Measurements from ENCODE around the gene HYAL4. TPM values are rescaled to one million over a fixed set of nuclear protein-coding genes. Genes with fewer than 3 reads are reported as not detected.
"Not testable (repeated sequence)": the region's sequence is repeated elsewhere in the genome, so short reads cannot be mapped to it uniquely, and the experiment has no call there.

HYAL4 gene, protein sequence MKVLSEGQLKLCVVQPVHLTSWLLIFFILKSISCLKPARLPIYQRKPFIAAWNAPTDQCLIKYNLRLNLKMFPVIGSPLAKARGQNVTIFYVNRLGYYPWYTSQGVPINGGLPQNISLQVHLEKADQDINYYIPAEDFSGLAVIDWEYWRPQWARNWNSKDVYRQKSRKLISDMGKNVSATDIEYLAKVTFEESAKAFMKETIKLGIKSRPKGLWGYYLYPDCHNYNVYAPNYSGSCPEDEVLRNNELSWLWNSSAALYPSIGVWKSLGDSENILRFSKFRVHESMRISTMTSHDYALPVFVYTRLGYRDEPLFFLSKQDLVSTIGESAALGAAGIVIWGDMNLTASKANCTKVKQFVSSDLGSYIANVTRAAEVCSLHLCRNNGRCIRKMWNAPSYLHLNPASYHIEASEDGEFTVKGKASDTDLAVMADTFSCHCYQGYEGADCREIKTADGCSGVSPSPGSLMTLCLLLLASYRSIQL
- polyA plus RNA-seq, result not detected

DNA sequence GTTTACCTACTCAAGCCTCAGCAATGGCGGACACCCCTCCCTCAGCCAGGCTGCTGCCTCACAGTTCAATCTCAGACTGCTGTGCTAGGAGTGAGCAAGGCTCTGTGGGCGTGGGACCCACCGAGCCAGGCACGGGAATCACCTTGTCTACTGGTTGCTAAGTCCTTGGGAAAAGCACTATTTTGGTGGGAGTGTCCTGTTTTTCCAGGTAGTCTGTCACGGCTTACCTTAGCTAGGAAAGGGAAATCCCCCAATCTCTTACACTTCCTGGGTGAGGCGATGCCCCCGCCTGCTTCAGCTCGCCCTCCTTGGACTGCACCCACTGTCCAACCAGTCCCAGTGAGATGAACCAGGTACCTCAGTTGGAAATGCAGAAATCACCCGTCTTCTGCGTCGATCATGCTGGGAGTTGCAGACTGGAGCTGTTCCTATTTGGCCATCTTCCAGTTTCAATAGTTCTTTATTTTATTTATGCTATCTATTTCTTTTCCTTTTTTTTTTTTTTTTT, at the start of gene HYAL4:
Gene HYAL4, plus strand, starts transcription at position 458 of the 508 bp plus-strand sequence. CDS start 23,105 bp downstream, outside the sequence.
- no peak within 1 kb of the TSS for H3K4me3 Mint-ChIP-seq
- peaks cover 0 to 4% (median 4%) of the 10 kb centered on the region in 3 donors for H3K9me3 Mint-ChIP-seq
- H3K4me1 Mint-ChIP-seq, result no peaks in the 10 kb centered on the region
- peaks cover 1% of the 10 kb centered on the region for H3K27me3 Mint-ChIP-seq
- peak within 1 kb of the TSS in 1 of 3 donors; percentile 27 for H3K27ac Mint-ChIP-seq
- no peaks in the 10 kb centered on the region for H3K36me3 Mint-ChIP-seq

DNA sequence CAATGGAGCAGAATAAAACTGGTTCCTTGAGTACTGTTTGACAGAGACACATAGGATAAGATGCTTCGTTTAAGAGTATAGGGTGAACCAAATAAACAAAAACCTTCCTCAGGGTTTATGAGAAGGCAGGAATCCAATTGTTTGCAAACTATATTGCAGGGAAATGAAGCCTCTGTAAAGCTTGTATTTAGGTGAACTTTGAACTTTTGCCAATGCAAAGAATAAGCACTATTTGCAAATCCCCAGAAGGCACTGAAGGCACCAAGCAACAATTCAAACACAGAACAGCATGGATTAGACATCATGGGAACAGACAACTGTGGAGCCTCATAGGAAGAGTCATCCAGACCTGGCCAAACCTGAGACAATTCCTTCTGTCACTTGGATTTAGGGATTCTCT, 49.1 kb upstream of the HYAL4 start:
- Mint-ChIP-seq H3K4me3 (no peak overlapping the region), H3K9me3 (no peaks in the 10 kb centered on the region), H3K27me3 (no peaks in the 10 kb centered on the region), H3K36me3 (peaks cover 4% of the 10 kb centered on the region), H3K27ac (no peak overlapping the region), H3K4me1 (peaks cover 0 to 4% (median 0%) of the 10 kb centered on the region in 3 donors)

DNA sequence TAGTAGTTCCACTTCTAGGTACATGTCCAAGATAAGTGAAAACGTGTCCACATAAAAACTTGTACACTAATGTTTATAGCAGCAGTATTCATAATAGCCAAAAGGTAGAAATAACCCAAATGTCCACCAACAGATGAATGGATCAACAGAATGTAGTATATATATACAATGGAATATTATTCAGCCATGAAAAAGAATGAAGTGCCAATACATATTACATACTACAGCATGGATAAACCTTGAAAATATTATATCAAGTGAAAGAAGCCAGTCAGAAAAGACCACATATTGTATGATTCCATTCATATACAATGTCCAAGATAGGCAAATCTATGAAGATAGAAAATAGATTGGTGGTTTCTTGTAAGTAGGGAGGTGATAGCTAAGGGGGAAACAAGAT, 48.4 kb upstream of the HYAL4 start:
- H3K36me3 Mint-ChIP-seq, result peaks cover 4% of the 10 kb centered on the region
- peaks cover 0 to 4% (median 0%) of the 10 kb centered on the region in 3 donors for H3K4me1 Mint-ChIP-seq
- H3K4me3 Mint-ChIP-seq, result no peak overlapping the region
- no peaks in the 10 kb centered on the region for H3K9me3 Mint-ChIP-seq
- no peak overlapping the region for H3K27ac Mint-ChIP-seq
- H3K27me3 Mint-ChIP-seq, result no peaks in the 10 kb centered on the region

DNA sequence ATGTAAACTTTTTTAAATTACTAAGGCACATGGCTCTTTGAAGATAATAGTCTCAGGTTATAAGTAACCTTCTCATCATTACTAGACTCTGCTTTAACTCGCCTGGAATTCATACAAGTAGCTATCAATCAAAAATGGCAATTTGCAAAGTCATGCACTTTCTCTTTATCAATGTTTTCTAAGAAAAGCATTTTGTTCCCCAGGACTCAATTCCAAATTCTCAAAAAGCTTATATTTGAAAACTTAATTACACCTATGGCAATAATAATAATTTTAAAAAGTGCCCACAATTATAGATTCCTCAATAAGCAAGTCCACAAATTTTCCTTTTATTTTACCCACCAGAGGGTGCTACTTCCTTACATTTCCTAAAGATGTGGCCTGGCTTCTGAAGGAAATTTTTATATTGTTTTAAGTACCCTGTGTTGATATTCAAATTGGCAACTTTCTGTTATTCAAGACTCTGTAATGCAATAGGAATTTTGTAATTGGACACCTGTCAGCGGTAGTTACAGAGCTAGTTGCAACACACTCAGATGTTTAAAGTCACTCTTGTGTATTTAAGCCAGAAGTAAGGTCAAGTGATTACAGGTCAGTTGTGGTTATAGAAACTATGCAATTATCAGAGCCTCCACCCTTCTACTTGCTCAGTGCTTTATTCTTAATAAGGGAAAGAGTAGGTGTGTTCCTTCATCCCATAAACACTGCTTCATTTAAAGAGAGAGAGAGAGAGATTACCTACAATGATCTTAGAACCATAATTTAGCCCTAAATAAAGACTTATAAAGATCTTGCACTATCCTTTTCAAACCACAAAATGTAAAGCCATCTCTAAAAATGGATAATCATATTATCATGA, 47.1 kb upstream of the HYAL4 start:
- Mint-ChIP-seq H3K9me3 (no peaks in the 10 kb centered on the region), H3K4me3 (no peak overlapping the region), H3K27ac (no peak overlapping the region), H3K36me3 (peaks cover 4% of the 10 kb centered on the region), H3K4me1 (no peaks in the 10 kb centered on the region), H3K27me3 (no peaks in the 10 kb centered on the region)

DNA sequence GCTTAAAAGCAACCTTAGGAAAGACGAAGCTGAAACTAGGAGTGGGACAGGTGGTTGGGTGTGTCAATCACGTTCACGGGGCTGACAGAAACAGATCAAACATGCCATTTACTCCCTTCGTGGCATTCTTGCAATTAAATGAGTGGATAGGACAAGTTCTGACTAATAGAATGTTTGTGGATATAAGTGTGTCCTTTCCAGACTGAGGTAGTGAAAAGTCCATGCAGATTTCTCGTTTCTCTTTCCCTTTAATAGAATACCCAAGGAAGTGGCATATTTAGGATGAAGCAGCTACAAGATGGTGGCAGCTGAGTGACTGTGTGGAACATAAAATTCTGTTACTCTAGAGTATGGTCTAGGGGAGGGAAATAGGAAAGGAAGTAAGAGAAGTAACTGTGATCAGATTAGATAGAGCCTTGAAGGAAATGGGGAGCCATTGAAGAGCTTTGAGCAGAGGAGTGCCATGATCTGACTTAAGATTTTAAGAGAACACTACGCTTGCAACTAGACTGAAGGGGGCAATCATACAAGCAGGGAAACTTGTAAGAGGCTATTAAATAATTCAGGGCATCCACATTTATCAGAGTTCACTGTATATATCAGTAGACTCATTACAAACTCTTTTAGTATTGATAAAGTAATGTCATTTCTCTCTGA, 46.3 kb upstream of the HYAL4 start:
- Mint-ChIP-seq H3K27me3 (no peaks in the 10 kb centered on the region), H3K9me3 (no peaks in the 10 kb centered on the region), H3K4me1 (no peaks in the 10 kb centered on the region), H3K36me3 (peaks cover 4% of the 10 kb centered on the region), H3K4me3 (no peak overlapping the region), H3K27ac (no peak overlapping the region)

DNA sequence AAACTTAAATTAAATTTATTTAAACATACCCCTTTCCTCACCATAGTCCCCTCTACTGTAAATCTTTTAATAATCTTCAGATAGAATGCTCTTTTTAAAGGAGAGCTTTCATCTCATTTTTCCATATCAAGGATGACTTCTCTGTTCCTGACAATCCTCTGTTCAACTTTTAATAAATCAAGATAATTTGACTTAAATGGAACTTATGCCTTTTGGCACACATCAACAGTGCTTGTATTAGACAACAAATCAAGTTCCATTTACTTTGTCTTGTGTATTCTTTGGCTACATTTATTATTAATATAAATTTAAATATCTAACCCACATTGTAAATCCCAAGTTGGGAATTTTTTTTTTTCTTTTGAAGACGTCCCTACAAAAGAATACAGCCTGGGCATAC, 42.7 kb upstream of the HYAL4 start:
- H3K27ac Mint-ChIP-seq, result no peak overlapping the region
- H3K4me1 Mint-ChIP-seq, result peaks cover 0 to 3% (median 0%) of the 10 kb centered on the region in 3 donors
- no peaks in the 10 kb centered on the region for H3K27me3 Mint-ChIP-seq
- peaks cover 0 to 2% (median 0%) of the 10 kb centered on the region in 3 donors for H3K9me3 Mint-ChIP-seq
- H3K4me3 Mint-ChIP-seq, result no peak overlapping the region
- H3K36me3 Mint-ChIP-seq, result no peaks in the 10 kb centered on the region

DNA sequence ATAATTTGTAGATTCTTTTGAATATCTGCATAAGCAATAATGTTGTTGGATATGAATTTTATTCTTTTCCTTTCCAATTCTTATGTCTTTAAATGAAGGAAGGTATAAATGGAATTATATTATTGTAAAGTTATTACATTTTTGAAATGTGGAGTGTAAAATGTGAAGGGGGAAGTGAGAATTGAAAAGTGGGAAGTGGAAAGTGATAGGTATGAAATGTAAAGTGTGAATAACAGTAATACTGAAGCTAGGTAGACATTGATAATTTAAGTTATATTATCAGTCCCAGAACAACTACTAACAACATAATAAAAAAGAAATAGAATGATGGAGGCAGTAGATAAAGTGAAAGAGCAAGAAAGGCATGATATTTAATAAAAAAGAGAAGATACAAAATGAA, 39.7 kb upstream of the HYAL4 start:
- peaks cover 2 to 5% (median 4%) of the 10 kb centered on the region in 3 donors for H3K9me3 Mint-ChIP-seq
- peaks cover 0 to 3% (median 0%) of the 10 kb centered on the region in 3 donors for H3K4me1 Mint-ChIP-seq
- no peak overlapping the region for H3K27ac Mint-ChIP-seq
- H3K27me3 Mint-ChIP-seq, result no peaks in the 10 kb centered on the region
- no peak overlapping the region for H3K4me3 Mint-ChIP-seq
- no peaks in the 10 kb centered on the region for H3K36me3 Mint-ChIP-seq

DNA sequence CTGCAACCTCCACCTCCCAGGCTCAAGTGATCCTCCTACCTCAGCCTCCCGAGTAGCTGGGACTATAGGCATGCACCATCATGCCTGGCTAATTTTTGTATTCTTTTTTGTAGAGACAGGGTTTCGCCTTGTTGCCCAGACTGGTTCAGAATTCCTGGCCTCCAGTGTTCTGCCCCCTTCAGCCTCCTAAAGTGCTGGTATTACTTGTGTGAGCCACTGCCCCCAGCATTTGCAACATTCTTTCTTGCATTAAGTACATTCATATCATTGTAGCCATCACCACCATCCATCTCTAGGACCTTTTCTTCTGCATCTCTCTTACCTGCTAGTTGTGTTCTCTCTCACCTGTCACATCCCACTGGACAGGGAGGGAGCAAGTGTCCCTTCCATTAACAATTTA, 35.5 kb upstream of the HYAL4 start:
- peaks cover 0 to 3% (median 0%) of the 10 kb centered on the region in 3 donors for H3K4me1 Mint-ChIP-seq
- peaks cover 2 to 8% (median 4%) of the 10 kb centered on the region in 3 donors for H3K9me3 Mint-ChIP-seq
- H3K27me3 Mint-ChIP-seq, result no peaks in the 10 kb centered on the region
- H3K4me3 Mint-ChIP-seq, result peak overlapping the region in 1 of 4 donors; percentile 33
- H3K36me3 Mint-ChIP-seq, result no peaks in the 10 kb centered on the region
- H3K27ac Mint-ChIP-seq, result no peak overlapping the region

DNA sequence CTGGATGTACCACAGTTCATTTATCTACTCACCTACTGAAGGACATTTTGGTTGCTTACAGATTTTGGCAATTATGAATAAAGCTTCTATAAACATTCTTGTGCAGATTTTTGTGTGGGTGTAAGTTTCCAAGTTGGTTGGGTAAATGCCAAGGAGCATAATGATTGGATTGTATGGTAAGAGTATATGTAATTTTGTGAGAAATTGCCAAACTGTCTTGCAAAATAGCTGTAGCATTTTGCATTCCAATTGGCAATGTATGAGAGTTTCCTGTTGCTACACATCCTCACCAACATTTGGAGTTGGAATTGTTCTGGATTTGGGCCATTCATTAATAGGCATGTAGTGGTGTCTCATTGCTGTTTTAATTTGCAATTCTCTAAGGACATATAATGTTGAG, 33.9 kb upstream of the HYAL4 start:
- H3K9me3 Mint-ChIP-seq, result peaks cover 2 to 7% (median 4%) of the 10 kb centered on the region in 3 donors

DNA sequence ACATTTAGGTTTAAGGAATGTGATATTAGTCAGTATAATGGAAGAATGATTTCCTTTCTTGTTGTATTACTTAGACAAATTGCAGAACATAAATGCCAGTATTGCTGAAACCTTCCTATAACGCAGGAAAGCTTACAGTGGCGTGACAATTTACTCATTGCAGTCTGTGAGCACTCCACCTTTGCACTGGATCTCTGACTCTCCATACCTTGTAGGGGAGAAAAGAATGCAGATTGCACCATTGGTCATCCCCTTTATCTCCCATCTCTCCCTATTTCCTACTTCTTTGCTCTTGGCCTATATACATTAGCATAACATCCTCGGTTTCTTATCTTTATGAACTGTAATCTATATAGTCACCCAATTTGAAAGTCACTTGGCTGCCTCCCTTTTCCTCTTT, 28.1 kb upstream of the HYAL4 start:
- no peaks in the 10 kb centered on the region for H3K9me3 Mint-ChIP-seq
- H3K27me3 Mint-ChIP-seq, result peaks cover 2% of the 10 kb centered on the region
- H3K4me1 Mint-ChIP-seq, result no peaks in the 10 kb centered on the region
- H3K4me3 Mint-ChIP-seq, result no peak overlapping the region
- H3K36me3 Mint-ChIP-seq, result no peaks in the 10 kb centered on the region
- no peak overlapping the region for H3K27ac Mint-ChIP-seq

More for the DNA sequence above, 33.9 kb upstream of the HYAL4 start:
- Mint-ChIP-seq H3K4me3 (no peak overlapping the region), H3K4me1 (no peaks in the 10 kb centered on the region), H3K27ac (no peak overlapping the region), H3K36me3 (no peaks in the 10 kb centered on the region), H3K27me3 (no peaks in the 10 kb centered on the region)

DNA sequence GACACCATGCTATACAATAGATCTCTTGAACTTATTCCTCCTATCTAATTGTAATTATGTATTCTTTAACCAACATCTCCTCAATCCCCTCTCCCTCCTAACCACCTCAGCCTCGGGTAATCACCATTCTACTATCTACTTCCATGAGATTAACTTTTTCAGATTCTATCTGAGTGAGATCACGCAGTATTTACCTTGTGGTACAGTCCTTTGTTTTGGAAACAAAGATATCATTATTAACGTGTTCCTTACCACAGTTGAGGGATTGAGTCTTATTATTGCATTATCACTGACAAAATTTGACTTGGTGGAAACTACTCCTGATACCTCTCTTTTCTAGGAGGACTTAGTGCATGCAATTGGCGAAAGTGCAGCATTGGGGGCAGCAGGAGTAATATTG, 26.0 kb upstream of the HYAL4 start:
- Mint-ChIP-seq H3K27ac (no peak overlapping the region), H3K9me3 (no peaks in the 10 kb centered on the region), H3K36me3 (no peaks in the 10 kb centered on the region), H3K4me3 (no peak overlapping the region), H3K4me1 (no peaks in the 10 kb centered on the region), H3K27me3 (peaks cover 2% of the 10 kb centered on the region)

DNA sequence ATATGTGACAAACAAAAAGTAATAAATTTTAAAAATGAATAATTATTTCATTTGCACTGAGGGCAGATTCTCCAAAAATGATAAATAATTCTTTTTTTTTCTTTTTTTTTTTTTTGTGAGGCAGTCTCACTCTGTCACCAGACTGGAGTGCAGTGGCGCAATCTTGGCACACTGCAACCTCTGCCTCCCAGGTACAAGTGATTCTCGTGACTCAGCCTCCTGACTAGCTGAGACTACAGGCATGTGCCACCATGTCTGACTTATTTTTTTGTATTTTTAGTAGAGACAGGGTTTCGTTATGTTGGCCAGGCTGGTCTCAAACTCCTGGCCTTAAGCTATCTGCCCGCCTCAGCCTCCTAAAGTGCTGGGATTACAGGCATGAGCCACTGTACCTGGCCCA, 25.2 kb upstream of the HYAL4 start:
- H3K27me3 Mint-ChIP-seq, H3K9me3 Mint-ChIP-seq, H3K4me3 Mint-ChIP-seq, H3K27ac Mint-ChIP-seq, H3K36me3 Mint-ChIP-seq, H3K4me1 Mint-ChIP-seq: not testable (repeated sequence)

DNA sequence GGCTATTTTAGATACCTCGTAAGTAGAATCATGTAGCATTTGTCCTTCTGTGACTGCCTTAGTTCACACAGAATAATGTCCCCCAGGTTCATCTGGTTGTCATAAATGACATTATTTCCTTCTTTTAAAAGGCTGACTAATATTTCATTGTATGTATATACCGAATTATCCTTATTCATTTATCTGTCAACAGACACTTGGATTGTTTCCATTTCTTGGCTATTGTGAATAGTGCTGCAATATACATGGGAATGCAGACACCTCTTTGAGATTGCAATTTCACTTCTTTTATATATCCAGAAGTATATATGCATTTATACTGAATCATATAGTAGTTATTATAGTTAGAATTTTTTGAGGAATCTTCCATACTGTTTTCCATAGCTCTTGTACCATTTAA, 24.1 kb upstream of the HYAL4 start:
- Mint-ChIP-seq H3K27me3 (peaks cover 2% of the 10 kb centered on the region), H3K9me3 (no peaks in the 10 kb centered on the region), H3K4me1 (peaks cover 6 to 9% (median 8%) of the 10 kb centered on the region in 3 donors), H3K27ac (no peak overlapping the region), H3K4me3 (no peak overlapping the region), H3K36me3 (no peaks in the 10 kb centered on the region)

DNA sequence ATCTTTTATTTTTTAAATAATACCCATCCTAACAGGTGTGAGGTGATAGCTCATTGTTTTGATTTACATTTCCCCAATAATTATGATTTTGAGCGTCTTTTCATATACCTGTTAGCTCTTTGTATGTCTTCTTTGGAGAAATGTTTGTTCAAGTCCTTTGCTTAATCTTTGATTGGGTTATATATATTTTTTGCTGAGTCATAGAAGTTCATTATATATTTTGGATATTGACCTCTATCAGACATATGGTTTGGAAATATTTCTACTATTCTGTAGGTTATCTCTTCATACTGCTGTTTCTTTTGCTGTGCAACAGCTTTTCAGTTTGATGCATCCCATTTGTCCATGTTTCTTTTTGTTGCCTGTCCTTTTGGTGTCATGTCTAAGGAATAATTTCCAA, 23.6 kb upstream of the HYAL4 start:
- no peaks in the 10 kb centered on the region for H3K9me3 Mint-ChIP-seq
- H3K27ac Mint-ChIP-seq, result no peak overlapping the region
- H3K4me3 Mint-ChIP-seq, result no peak overlapping the region
- H3K36me3 Mint-ChIP-seq, result no peaks in the 10 kb centered on the region
- peaks cover 6 to 9% (median 8%) of the 10 kb centered on the region in 3 donors for H3K4me1 Mint-ChIP-seq
- H3K27me3 Mint-ChIP-seq, result peaks cover 2% of the 10 kb centered on the region

Measured in IgD-negative memory B cell (primary cell).